Kidney capillary endothelial cell (primary cell): ENCODE data around the gene SCN4A.
A peak's percentile ranks its signal among the peaks of the same experiment; 100 is the strongest.
"Not testable (repeated sequence)": the region's sequence is repeated elsewhere in the genome, so short reads cannot be mapped to it uniquely, and the experiment has no call there.

ENCODE experiments used
- DNase-seq: peaks from one replicate; pipeline ENCODE4 v3.0.0-alpha.2; 2018; ENCODE audit warnings: low spot score

Gene SCN4A

DNA sequence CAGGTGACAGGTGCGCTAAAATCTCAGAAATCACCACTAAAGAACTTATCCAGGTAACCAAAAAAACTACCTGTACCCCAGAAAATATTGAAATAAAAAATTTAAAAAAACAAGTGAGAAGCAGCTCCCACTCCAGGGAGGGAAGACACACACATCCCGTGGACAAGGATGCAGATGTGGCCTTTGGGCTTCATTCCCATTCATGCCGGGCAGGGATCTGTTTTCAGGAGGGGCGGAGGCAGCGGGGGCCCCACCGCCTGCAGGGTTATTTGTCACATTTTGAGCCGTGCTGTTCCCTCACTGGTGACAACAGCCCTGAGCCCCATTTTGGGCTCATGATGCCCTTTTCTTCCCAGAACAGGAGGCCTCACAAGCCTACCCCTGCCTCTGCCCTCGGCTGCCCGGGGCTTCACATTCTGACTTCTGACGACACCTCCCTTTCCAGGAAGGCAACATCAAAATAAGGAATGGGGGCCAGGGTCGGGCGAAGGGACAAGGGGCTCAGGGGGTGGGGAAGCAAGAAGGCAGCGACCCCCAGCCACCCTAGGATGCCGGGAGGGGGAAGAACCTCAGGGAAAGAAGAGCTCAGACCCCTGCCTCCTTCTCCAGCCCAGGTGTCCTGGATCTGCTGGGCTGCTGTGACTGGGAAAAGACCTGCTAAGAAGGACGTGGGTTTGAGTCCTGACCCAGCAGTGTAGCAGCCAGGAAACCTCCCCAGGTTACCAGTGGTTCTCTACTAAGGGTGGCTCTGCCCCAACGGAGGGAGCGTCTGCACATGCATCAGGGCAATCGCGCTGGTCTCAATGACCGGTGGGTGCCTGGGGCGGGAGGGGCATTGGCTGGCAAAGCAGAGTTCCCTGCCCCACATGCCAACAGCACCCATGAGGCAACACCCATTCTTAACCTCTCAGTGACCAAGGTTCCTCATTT, 38.3 kb downstream of the SCN4A start:
- DNase-seq: no peak

DNA sequence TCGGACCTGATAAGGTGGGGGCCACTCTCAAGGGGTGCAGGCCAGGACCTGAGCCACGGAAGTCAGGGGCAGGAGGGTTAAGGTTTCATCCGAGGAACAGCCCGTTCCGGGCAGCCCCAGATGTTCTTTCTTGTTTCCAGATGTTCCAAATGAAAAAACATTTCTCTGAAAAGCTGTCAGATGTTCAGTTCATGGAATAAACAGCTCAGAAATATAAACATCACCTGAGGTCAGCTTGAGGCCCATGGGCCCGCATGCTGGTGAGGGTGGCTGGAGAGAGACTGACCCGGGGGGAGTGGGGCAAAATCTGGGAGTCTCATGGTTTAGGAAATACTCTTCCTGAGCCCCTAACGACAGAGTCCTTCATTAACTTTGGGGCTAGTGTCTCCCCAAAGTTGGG, 39.1 kb downstream of the SCN4A start:
- DNase-seq: no peak

DNA sequence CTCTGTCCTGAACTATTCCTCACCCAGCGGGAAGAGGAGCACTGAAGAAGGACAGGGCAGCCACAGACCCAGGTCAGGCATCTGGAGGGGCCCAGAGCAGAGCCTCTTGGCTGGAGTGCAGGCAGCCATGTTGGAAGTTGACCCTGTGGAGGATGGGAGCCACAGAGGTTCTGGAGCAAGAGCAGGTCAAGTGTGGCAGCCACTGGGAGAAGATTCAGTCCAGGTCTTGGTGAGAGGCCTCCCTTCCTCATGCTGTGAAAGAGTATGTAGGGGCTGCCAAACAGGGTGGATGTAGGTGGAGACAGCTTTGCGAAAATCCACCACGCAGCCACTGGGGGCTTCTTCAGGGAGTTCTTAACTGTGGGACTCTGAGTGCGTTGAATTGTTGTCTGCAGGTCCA, 40.0 kb downstream of the SCN4A start:
- no peak for DNase-seq

DNA sequence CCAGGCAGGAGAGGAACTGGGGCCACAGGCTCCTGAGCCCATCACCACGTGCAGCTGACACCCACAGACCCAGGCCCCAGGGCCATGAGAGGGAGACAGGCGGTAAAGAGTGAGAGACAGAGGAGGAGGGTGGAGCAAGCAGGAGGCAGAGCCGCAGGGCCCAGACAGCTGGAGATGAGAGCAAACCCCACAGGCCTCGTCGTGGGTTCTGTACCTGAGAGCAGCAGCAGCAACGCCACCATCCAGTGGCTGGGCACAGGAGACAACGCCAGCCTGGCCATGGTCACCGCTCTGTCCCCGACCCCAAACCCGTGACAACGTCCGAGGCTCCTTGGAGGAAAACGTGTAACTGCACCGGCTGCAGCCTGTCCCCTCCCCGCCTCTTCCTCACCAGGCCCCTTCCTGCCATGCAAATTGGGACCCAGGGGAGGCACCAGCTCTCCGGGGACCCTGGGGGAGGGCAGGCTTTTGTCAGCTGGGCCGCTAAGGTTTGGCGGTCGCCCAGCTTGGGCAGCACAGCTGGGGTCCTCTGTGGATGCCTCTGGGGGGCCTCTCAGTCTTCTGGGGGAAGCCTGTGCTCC, 40.6 kb downstream of the SCN4A start, which contains the start of gene CD79B:
Gene CD79B, minus strand, starts transcription at position 351 of the 581 bp plus-strand sequence. Its CDS starts 70 bp downstream, at position 281.
- DNase-seq: no peak

DNA sequence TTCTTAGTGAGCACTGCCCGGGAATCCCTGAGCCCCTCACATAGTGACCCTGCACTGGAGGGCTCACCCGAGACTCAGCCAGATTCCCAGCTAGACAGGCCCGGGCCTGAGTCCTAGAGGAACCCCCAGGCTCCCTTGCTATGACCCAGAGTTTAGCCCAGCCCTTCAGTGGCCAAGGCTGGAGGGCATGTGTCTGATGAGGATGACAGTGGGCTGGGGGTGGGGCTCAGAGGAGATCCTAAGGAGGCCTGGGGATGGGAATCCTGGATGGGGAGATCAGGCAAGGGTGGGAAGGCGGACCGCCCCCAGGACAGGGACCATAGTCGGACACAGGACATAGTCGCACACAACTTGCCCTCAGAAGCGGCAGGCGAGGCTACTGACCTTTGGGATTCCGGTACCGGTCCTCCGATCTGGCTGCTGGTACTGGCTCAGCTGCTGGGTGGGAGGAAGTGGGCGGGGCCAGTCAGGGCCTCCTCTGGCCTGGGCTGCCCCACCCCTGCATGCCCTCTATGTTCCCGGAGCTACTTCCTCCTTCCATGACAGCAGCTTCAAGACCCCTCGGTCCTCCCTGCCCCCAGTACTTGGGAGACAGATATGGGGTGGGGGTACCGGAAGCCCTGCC, 41.7 kb downstream of the SCN4A start:
- DNase-seq: peak; percentile 20

DNA sequence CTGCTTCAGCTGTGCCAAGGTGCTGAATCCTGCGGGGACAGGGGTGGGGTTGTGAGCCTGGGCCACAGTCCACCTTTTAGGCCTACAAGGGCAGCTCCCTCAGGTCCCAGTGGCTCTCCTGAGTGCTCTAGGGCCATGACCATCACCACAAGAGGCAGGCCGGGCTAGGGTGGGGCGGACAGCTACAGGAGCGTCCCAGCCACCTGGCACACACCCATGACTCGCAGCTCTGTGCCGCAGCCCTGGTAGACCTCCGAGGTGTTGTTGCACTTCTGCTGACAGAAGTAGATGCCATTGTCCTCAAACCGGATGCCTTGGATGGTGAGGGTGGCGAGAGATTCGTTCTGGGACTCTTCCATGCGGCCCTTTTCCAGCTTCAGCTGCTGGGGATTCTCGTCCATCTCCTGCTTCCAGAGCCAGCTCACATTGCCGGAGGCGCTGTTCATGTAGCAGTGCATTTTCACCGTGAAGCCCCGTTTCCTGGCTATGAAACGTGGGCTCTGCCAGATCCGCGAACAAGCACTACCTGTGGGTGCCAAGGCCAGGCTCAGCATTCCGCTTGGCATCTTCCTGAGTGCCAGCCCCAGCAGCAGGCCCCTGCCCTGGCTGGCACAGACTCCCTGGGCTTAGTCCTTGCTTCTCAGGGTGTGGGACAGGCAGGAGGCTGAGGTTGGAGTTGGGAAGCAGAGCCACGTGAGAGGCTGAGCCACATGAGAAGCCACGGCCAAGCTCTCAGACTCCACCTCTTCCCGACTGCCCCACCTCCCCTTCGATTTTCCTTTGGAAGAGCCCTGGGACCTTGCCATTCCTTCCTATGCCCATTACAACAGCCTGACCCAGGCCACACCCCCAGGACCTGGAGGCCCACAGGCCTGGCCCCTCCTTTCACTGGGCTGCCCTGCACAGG, 42.6 kb downstream of the SCN4A start:
- no peak for DNase-seq

DNA sequence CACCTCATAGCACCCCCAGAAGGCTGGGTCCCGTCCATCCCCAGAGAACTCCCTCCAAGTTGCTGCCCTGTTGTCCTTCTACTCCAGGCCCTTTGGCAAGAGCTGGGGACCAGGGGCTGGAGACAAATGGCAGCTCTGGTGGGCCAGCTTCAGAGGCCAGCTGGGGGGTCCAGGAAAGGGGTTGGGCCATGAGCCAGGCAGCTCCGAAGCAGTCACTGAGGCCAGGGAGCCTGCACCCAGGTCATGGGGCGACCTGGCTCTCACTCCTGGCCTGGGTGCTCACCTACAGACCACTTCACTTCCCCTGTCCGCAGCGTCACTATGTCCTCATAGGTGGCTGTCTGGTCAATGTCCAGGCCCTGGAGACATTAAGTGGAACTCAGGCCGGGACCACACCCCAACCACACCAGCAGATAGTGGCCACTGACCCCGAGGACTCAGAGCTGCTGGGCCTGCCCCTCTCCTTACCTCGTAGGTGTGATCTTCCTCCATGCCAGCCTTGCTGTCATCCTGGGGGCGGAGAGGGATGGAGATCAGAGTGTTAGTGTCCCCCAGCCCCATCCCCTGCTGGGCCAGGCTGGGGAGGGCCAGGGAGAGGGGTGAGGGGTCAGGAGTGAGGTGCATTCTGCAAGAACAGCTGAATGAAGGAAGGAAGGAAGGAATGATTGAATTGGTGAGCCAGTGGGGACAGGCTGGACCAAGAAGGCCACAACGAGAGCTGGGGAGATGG, 43.6 kb downstream of the SCN4A start:
- DNase-seq: no peak

DNA sequence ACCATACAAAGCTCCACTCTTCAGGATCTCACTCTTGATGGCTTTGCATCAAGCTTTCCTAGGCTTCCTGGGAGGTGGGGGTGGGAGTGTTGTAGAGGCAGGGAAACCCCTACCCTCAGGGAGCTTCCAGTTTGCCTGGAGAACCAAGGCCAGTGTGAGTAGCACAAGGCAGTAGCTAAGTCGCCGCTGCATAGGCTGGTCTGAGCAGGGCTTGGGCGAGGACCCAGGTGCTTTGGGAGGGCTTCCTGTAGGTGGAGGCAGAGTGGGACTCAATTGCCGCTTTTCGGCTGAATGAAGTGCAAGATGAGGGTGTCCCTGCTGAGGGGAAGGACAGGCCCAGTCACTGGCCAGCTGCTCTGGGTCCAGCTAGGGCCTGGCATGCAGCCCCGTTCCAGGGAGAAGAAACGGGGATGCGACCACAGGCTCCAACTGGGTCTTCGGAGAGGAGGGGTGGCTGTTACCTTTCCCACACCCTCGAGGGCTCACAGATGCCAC, 44.5 kb downstream of the SCN4A start:
- no peak for DNase-seq

DNA sequence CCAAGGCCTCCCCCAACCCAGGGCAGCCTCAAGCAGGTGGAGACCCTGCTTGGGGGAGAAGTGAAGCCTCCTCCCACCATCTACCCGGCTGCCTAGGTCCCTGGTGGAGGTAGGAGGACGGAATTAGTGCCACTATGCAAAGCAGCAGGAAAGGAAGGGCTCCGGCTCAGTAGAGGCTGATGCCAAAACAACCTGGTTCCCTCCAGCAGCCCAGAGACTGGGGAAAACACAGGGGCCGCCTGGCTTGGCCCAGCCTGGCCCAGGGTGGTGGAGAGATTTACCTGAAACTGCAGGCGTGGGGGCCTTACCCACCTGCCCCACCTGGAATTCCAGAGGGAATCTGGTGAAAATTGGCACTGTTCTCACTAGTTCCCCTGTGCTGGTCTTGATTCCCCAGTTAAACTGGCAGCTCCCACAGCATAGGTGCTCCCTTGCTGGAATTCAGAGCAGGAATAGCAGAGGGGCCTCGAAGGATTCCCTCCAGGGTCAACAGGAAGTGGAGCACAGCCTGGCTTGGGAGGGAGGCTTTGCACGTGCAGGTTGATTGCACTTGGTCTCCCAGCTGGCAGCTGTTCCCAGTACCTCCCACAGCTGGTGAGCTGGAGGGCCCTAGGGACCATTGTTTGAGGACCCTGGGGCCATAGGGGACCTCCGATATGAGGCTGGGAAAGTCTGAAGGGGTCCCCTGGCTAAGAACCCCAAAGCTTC, 45.1 kb downstream of the SCN4A start:
- no peak for DNase-seq

DNA sequence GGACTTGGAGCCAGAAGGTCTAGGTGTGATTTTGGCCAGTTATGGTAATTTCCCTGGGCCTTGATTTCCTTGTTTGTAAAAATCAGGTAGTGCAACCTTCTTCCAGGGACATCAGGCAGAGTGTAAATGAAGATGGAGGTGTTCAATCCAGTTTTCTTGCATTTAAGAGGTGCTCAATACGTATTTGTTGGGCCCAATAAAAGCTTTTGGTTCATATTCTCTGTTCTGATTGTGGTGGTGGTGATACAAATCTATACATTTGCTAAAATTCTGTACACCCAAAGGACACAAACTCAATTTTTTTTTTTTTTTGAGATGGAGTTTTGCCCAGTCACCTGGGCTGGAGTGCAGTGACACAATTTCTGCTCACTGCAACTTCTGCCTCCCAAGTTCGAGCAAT, 46.6 kb downstream of the SCN4A start:
- DNase-seq: no peak

DNA sequence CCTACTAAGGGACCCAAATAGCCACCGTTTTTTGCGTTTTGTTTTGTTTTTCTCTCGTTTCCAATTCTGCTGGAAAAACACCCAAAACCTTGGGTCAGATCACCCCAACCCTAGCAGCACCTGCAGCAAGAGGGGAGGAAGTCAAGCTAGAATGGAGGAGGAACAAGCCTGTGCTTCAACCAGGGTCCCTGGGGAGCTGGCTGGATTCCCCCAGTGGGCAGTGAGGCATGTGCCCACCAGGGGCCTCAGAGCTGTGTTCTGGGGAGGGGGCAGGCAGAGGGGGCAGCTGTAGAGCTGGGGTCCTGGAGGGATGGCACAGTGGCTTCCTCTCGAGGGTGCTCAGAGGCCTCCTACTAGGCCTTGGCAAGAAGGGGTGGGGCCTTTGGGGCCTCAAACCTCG, 47.1 kb downstream of the SCN4A start:
- no peak for DNase-seq

DNA sequence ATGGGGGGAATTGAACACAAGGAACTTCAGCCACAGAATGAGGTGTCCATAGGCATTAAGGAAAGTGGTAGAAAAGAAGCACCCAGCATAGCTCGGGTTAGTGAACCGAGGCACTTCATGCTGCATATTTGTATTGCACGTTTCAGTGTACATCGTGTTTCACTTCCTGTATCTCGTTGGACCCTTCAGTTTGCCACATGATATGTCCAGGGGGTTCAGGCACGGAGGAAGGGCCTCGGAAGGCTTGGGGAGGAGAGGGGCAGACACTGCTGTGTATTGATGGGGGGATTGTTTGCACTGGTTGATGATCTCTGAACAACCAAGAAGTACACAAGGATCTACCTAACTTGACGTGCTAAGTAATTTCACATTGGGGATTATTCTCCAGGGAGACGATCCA, 50.3 kb downstream of the SCN4A start:
- not testable (repeated sequence) for DNase-seq

DNA sequence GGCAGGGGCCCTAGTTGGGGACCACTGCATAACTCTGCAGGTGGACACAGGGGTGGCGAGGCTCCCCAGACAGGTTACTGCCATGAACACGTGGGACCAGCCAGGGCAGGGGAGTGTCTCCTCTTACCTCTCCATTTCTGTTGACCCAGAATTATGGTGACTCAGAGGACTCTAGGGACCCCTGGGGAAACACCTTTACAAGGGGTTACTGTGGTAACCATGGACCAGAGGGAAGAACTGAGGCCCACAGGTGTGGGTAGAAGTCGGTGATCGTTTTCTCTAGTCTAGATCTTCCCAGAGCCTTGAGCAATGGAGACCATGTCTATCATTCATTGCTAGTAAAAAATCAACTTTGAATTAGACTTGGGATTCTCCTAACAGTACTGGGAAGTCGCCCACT, 51.9 kb downstream of the SCN4A start:
- not testable (repeated sequence) for DNase-seq

DNA sequence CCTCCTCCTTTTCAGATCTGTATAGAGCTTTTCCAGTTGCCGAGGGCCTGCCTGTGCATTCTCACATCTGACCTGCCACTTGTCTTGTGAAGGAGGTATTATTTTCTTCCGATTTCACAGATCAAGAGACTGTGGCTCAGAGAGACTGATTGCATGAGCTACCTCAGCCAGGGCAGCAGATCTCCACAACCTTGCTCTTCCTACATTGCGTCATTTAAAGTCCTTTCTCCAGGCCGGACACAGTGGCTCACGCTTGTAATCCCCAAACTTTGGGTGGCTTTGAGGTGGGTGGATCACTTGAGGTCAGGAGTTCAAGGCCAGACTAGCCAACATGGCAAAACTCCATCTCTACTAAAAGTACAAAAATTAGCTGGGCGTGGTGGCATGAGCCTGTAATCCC, 52.7 kb downstream of the SCN4A start:
- not testable (repeated sequence) for DNase-seq

DNA sequence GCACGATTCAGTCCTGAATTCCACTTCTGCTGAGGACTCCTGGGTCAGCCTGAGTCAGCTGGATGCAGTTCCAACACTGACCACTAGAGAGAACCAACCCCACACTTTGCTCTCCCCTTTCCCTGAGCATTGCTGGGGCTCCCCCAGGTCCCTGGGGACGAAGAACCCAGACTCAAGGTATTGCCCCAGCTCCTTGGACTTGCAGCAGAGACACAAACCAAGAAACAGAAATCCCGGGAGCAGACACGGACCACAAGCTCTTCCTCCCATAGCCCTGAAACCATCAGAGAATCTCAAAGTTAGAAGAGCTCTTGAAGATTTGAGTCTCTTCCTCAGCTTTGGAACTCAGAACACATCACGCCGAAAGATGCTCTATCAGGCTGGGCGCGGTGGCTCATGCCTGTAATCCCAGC, 53.4 kb downstream of the SCN4A start:
- DNase-seq: peak; percentile 44

DNA sequence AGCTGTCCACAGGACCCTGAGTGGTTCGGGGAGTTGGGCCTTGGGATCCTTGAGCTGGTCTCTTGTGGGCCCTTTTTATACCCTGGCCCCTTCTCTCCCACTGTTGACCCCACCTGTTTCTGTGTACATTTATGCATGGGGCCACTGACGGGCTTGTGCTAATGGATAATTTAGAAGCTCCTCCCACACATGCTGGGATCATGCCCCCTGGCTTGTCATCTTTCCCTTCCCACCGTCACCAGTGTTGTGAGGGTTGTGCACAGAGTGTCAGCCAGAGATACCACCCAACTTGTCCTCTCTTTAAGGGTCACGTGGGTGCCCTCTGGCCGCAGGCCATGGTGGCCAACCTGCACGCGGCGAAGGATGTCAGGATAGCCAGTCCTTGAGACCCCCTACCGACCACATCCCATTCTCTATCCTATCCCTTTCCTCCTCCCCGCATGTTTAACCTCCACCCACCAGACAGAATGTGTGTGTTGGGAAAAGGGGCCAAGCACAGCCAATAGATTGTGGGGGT, 53.9 kb downstream of the SCN4A start, which contains the start of gene GH1:
Gene GH1, minus strand, starts transcription at position 51 of the 517 bp plus-strand sequence. CDS start 63 bp downstream, outside the sequence.
- not testable (repeated sequence) for DNase-seq

DNA sequence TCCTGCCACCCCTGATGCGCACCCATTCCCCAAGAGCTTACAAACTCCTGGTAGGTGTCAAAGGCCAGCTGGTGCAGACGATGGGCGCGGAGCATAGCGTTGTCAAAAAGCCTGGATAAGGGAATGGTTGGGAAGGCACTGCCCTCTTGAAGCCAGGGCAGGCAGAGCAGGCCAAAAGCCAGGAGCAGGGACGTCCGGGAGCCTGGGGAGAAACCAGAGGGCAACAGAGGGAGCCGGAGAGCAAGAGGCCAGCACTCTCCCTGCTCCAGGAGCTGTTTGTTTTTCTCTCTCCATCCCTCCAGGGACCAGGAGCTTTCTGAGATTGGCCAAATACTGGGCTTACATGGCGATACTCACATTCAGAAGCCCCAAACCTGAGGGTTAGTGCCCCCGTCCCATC, 54.4 kb downstream of the SCN4A start:
- no peak for DNase-seq

DNA sequence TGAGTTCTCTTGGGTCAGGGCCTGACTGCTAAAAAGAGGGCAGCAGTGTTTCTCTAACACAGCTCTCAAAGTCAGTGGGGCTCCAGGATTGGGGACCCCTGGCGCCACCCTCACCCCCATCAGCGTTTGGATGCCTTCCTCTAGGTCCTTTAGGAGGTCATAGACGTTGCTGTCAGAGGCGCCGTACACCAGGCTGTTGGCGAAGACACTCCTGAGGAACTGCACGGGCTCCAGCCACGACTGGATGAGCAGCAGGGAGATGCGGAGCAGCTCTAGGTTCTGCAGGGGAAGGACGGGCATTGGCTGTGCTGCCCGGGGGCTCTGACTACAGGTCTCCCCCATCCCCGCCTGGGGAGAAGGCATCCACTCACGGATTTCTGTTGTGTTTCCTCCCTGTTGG, 55.1 kb downstream of the SCN4A start:
- DNase-seq: no peak

DNA sequence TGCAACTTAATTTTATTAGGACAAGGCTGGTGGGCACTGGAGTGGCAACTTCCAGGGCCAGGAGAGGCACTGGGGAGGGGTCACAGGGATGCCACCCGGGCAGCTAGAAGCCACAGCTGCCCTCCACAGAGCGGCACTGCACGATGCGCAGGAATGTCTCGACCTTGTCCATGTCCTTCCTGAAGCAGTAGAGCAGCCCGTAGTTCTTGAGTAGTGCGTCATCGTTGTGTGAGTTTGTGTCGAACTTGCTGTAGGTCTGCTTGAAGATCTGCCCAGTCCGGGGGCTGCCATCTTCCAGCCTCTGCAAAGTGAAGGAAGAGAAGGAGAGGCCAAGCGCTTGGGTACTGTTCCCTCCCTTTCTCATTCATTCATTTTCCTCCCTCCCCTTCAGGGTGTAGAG, 55.5 kb downstream of the SCN4A start:
- not testable (repeated sequence) for DNase-seq
